ENCODE results near the gene RAB11FIP3. TPM values are rescaled to one million over a fixed set of nuclear protein-coding genes. Genes with fewer than 3 reads are reported as not detected.

Gene RAB11FIP3
- total and polyA plus RNA-seq, 2 of the 13 experiments (the other 11 are each of a cell fraction or from before 2014, with no cell fraction given): 34.3 to 57.6 TPM

DNA sequence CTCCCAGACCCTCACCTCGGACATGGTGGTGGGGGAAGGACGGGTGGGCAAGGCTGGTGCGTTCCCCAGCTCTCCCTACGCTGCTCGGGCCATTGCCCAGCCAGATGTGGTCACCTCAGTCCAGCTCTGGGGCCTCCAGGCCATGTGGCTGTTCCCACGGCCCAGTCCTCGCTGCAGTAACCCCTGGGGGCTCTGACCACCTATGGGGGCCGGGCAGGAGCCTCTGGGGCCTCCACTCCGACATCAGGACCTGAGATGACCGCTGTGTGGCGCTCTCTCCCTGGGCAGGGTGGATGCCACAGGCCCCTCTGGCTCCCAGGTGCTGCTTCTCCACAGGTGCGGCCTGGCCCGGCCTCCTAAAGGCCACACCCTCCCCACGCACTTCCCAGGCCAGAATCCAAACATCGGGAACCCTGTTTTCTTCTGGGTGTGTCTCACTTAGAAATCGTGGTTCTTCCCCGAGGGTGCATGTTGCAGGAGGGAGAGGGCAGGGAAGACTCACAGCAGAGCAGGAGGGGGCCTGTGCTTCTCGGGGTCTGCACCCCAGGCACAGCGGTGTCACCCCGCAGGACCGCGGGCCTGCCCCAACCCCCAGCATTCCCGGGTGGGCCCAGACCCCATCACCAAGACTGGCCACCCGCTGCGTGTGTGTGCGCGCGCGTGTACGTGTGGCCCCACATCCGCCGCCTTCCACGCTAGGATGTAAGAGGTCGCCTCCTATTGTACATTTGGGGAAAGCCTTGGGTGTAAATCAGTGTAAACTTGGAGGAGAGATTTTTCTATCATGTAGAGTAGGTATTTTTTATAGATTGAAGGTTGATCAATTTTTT is 96.1 kb downstream of the RAB11FIP3 start (continued):
- TF ChIP-seq, protein P1, sequence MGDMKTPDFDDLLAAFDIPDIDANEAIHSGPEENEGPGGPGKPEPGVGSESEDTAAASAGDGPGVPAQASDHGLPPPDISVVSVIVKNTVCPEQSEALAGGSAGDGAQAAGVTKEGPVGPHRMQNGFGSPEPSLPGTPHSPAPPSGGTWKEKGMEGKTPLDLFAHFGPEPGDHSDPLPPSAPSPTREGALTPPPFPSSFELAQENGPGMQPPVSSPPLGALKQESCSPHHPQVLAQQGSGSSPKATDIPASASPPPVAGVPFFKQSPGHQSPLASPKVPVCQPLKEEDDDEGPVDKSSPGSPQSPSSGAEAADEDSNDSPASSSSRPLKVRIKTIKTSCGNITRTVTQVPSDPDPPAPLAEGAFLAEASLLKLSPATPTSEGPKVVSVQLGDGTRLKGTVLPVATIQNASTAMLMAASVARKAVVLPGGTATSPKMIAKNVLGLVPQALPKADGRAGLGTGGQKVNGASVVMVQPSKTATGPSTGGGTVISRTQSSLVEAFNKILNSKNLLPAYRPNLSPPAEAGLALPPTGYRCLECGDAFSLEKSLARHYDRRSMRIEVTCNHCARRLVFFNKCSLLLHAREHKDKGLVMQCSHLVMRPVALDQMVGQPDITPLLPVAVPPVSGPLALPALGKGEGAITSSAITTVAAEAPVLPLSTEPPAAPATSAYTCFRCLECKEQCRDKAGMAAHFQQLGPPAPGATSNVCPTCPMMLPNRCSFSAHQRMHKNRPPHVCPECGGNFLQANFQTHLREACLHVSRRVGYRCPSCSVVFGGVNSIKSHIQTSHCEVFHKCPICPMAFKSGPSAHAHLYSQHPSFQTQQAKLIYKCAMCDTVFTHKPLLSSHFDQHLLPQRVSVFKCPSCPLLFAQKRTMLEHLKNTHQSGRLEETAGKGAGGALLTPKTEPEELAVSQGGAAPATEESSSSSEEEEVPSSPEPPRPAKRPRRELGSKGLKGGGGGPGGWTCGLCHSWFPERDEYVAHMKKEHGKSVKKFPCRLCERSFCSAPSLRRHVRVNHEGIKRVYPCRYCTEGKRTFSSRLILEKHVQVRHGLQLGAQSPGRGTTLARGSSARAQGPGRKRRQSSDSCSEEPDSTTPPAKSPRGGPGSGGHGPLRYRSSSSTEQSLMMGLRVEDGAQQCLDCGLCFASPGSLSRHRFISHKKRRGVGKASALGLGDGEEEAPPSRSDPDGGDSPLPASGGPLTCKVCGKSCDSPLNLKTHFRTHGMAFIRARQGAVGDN (CRISPR knock-in tag; IDR thresholded peaks at IDR 0.05): peak; percentile 16; the same call in 1 of the 2 replicates
- TF ChIP-seq POLR2A (IDR thresholded peaks at IDR 0.05; ENCODE audit: insufficient read depth in 1 of 2, low read depth in 2 of 2, low read length in 2 of 2) (0 out of 4 replicates have a peak, but pooled peaks of 1 of the 2 experiments have one; percentile 8), ZHX2 (IDR thresholded peaks at IDR 0.05; ENCODE audit: low read depth) (no peak), ZHX2 (CRISPR knock-in tag; IDR thresholded peaks at IDR 0.05; ENCODE audit: borderline replicate concordance) (no peak), RBFOX2 (IDR thresholded peaks at IDR 0.05; ENCODE audit: low read depth, low read length) (peak; percentile 55), STAG1 (CRISPR knock-in tag; IDR thresholded peaks at IDR 0.05) (peak; percentile 22; the same call in 1 of the 2 replicates), ZFX (CRISPR knock-in tag; IDR thresholded peaks at IDR 0.05; ENCODE audit: low read depth) (0 out of 2 replicates have a peak, but pooled peaks have one; percentile 14), AKAP8 (CRISPR knock-in tag; IDR thresholded peaks at IDR 0.05) (peak; percentile 42)
- TF ChIP-seq, protein P2, sequence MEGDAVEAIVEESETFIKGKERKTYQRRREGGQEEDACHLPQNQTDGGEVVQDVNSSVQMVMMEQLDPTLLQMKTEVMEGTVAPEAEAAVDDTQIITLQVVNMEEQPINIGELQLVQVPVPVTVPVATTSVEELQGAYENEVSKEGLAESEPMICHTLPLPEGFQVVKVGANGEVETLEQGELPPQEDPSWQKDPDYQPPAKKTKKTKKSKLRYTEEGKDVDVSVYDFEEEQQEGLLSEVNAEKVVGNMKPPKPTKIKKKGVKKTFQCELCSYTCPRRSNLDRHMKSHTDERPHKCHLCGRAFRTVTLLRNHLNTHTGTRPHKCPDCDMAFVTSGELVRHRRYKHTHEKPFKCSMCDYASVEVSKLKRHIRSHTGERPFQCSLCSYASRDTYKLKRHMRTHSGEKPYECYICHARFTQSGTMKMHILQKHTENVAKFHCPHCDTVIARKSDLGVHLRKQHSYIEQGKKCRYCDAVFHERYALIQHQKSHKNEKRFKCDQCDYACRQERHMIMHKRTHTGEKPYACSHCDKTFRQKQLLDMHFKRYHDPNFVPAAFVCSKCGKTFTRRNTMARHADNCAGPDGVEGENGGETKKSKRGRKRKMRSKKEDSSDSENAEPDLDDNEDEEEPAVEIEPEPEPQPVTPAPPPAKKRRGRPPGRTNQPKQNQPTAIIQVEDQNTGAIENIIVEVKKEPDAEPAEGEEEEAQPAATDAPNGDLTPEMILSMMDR (CRISPR knock-in tag; IDR thresholded peaks at IDR 0.05): 0 out of 2 replicates have a peak, but pooled peaks have one; percentile 19
